Activated naive CD4-positive, alpha-beta T cell treated with Interleukin-2 at 50 U/mL for 16 hours (primary cell): ENCODE results near the gene PCDHGA4.
"Not testable (repeated sequence)": the region's sequence is repeated elsewhere in the genome, so short reads cannot be mapped to it uniquely, and the experiment has no call there.

Experiments
- DNase-seq: peaks from one replicate; pipeline ENCODE4 v3.0.0-alpha.2; 2020

The PCDHGA4 gene

GRCh38 chr5:141384471-141385267, 29.8 kb downstream of the PCDHGA4 start:
- no peak for DNase-seq

- DNase-seq, result peak; percentile 18
These were observed 32.9 kb downstream of the PCDHGA4 start, which contains the start of gene PCDHGB4 for GRCh38 chr5:141387557-141388311. Gene PCDHGB4, plus strand, starts transcription at chr5:141387698. Its CDS starts 187 bp downstream, at chr5:141387885.

- DNase-seq, result no peak
These were observed 33.8 kb downstream of the PCDHGA4 start for GRCh38 chr5:141388661-141389060.

- DNase-seq, result no peak
These were observed 34.6 kb downstream of the PCDHGA4 start for GRCh38 chr5:141389153-141390042.

DNA sequence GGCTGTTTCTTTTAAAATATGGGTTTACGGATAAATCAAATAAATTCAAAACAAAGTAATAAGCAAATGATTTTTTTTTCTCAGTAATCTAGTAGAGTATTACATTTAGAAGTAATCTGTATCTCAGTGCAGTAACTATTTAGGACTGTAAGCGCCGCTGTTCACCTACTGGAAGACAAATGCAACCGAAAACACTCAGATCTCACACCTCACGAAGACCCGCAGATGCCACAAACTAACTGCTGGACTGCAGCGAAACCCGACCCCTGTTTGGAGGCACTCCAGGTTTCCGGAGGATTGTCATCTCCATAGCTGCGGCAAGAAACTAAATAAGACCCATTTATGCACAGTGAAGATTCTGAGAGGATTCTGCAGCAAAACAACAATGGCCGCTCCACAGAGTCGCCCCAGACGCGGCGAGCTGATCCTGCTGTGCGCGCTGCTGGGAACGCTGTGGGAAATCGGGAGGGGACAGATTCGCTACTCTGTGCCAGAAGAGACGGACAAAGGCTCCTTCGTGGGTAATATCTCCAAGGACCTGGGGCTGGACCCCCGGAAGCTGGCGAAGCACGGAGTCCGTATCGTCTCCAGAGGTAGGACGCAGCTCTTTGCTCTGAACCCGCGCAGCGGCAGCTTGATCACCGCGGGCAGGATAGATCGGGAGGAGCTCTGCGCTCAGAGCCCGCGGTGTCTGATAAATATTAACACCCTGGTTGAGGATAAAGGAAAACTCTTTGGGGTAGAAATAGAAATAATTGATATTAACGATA, 37.8 kb downstream of the PCDHGA4 start, which contains the start of gene PCDHGA8:
PCDHGA8 (plus strand) TSS at position 205 of the 770 bp plus-strand sequence; CDS start at position 386, 181 bp downstream.
- DNase-seq, result no peak

- DNase-seq, result no peak
These were observed 38.4 kb downstream of the PCDHGA4 start for GRCh38 chr5:141393267-141393666.

DNA sequence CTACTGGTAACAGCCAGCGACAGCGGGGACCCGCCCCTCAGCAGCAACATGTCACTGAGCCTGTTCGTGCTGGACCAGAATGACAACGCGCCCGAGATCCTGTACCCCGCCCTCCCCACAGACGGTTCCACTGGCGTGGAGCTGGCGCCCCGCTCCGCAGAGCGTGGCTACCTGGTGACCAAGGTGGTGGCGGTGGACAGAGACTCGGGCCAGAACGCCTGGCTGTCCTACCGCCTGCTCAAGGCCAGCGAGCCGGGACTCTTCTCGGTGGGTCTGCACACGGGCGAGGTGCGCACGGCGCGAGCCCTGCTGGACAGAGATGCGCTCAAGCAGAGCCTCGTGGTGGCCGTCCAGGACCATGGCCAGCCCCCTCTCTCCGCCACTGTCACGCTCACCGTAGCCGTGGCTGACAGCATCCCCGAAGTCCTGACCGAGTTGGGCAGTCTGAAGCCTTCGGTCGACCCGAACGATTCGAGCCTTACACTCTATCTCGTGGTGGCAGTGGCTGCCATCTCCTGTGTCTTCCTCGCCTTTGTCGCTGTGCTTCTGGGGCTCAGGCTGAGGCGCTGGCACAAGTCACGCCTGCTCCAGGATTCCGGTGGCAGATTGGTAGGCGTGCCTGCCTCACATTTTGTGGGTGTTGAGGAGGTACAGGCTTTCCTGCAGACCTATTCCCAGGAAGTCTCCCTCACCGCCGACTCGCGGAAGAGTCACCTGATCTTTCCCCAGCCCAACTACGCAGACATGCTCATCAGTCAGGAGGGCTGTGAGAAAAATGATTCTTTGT, 39.8 kb downstream of the PCDHGA4 start:
- DNase-seq, result not testable (repeated sequence)

DNA sequence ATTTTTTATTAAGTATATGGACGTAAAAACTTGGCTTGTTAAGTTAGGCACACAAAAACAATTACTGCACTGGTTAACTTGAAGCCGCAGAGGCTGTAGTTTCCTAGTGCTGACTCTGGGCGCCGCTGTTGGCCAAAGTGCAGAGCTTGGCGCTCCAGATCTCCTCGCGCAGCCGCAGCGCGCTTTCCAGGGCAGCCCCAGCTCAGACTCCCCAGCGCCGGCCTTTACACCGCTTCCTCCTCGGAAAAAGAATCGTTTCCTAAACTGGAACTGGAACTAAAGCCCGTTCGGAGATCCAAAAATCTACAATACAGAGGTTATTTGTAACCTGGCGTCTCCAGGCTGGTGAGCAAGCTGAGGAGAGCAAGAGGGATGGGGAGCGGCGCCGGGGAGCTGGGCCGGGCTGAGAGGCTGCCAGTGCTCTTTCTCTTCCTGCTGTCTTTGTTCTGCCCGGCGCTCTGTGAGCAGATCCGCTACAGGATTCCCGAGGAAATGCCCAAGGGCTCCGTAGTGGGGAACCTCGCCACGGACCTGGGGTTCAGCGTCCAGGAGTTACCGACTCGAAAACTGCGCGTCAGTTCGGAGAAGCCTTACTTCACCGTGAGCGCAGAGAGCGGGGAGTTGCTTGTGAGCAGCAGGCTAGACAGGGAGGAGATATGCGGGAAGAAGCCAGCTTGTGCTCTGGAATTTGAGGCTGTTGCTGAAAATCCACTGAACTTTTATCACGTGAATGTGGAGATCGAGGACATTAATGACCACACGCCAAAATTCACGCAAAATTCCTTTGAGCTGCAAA, 43.1 kb downstream of the PCDHGA4 start, which contains the start of gene PCDHGB5:
PCDHGB5 (plus strand) TSS at position 192 of the 796 bp plus-strand sequence; CDS start at position 373, 181 bp downstream.
- DNase-seq, result peak; percentile 41

GRCh38 chr5:141398608-141399007, 43.8 kb downstream of the PCDHGA4 start:
- no peak for DNase-seq

DNA sequence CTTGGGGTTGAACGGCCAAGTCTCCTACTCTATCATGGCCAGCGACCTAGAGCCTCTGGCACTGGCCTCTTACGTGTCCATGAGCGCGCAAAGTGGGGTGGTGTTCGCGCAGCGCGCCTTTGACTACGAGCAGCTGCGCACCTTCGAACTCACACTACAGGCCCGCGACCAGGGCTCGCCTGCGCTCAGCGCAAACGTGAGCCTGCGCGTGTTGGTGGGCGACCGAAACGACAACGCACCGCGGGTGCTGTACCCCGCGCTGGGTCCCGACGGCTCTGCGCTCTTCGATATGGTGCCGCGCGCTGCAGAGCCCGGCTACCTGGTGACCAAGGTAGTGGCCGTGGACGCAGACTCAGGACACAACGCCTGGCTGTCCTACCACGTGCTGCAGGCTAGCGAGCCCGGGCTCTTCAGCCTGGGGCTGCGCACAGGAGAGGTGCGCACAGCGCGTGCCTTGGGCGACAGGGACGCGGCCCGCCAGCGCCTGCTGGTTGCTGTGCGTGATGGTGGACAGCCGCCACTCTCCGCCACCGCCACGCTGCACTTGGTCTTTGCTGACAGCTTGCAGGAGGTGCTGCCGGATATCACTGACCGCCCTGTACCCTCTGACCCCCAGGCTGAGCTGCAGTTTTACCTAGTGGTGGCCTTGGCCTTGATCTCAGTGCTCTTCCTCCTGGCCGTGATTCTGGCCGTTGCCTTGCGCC, 44.9 kb downstream of the PCDHGA4 start:
- DNase-seq, result no peak

GRCh38 chr5:141402553-141403243, 47.9 kb downstream of the PCDHGA4 start, which contains the start of gene PCDHGA9:
Gene PCDHGA9, plus strand, starts transcription at chr5:141402778. Its CDS starts 175 bp downstream, at chr5:141402953.
- DNase-seq, result no peak

GRCh38 chr5:141403387-141403786, 48.6 kb downstream of the PCDHGA4 start:
- no peak for DNase-seq
